Measurements from ENCODE around the gene FLNC.

FLNC gene

GRCh38 chr7:128882134-128882533, 51.9 kb downstream of the FLNC start:
- no peak for DNase-seq

- DNase-seq = peak; percentile 74
Measured at GRCh38 chr7:128883622-128884448, 53.6 kb downstream of the FLNC start.

- no peak for DNase-seq
Measured at GRCh38 chr7:128884561-128885369, 54.6 kb downstream of the FLNC start.

- DNase-seq = no peak
Measured at GRCh38 chr7:128885370-128886187, 55.4 kb downstream of the FLNC start.

- no peak for DNase-seq
Measured at GRCh38 chr7:128886391-128887168, 56.4 kb downstream of the FLNC start.

- no peak for DNase-seq
Measured at GRCh38 chr7:128887169-128888038, 57.2 kb downstream of the FLNC start.

- no peak for DNase-seq
Measured at GRCh38 chr7:128888039-128888755, 58.0 kb downstream of the FLNC start.

- no peak for DNase-seq
Measured at GRCh38 chr7:128888756-128889095, 58.5 kb downstream of the FLNC start.

GRCh38 chr7:128889121-128889520, 58.9 kb downstream of the FLNC start:
- no peak for DNase-seq

GRCh38 chr7:128890306-128891109, 60.3 kb downstream of the FLNC start:
- no peak for DNase-seq

- no peak for DNase-seq
Measured at GRCh38 chr7:128891110-128891941, 61.1 kb downstream of the FLNC start.

GRCh38 chr7:128891942-128892269, 61.7 kb downstream of the FLNC start:
- DNase-seq = no peak

GRCh38 chr7:128892521-128893250, 62.5 kb downstream of the FLNC start:
- no peak for DNase-seq

- no peak for DNase-seq
Measured at GRCh38 chr7:128893251-128894100, 63.3 kb downstream of the FLNC start.

- no peak for DNase-seq
Measured at GRCh38 chr7:128894101-128894440, 63.9 kb downstream of the FLNC start.

- DNase-seq = no peak
Measured at GRCh38 chr7:128895320-128895719, 65.1 kb downstream of the FLNC start.

- no peak for DNase-seq
Measured at GRCh38 chr7:128899392-128899791, 69.2 kb downstream of the FLNC start.

- DNase-seq = no peak
Measured at GRCh38 chr7:128900237-128900636, 70.0 kb downstream of the FLNC start.
